Measurements from ENCODE around the gene ZNF496. TPM values are rescaled to one million over a fixed set of nuclear protein-coding genes. Genes with fewer than 3 reads are reported as not detected.

The ZNF496 gene
- total RNA-seq, 1 experiment from 2014 or later, result 66.5 TPM

GRCh38 chr1:247247568-247247967 is 84.1 kb downstream of the ZNF496 start:
- H3K23me2 ChIP-seq (ENCODE audit: insufficient read length, low read depth, low read length, poor library complexity, severe bottlenecking), result no peaks in the 10 kb centered on the region
- H3K4me3 Mint-ChIP-seq, result no peak overlapping the region
- WGBS (ENCODE audit: extremely low coverage, insufficient read length, low lambda C conversion rate), result no CpG with 5 or more reads among the region's 1 CpG

More at GRCh38 chr1:247247568-247247967, 84.1 kb downstream of the ZNF496 start:
- Histone ChIP-seq H2BK5ac (ENCODE audit: insufficient read length, low read length) (no peak overlapping the region), H3K9me3 (ENCODE audit: control insufficient read depth, low read depth, low read length) (no peaks in the 10 kb centered on the region), H3K79me2 (ENCODE audit: insufficient read depth, low read length) (no peaks in the 10 kb centered on the region), H2AFZ (ENCODE audit: low read length) (no peak overlapping the region), H3K4me1 (ENCODE audit: insufficient read depth, low read length) (no peaks in the 10 kb centered on the region), H4K91ac (ENCODE audit: insufficient read length, low read depth, low read length) (no peak overlapping the region), H3K56ac (ENCODE audit: insufficient read length, low read depth, low read length) (no peak overlapping the region), H3K4ac (ENCODE audit: low read depth, low read length) (no peak overlapping the region), H2BK15ac (ENCODE audit: low read depth, low read length) (no peak overlapping the region), H4K8ac (replicated peaks; ENCODE audit: insufficient read length, low read depth, low read length) (no peak overlapping the region), H3K4me2 (ENCODE audit: insufficient read depth, insufficient read length, low read length) (no peak overlapping the region), H3K18ac (ENCODE audit: insufficient read length, low read depth, low read length) (no peak overlapping the region), H3K27ac (ENCODE audit: insufficient read length, low read depth, low read length) (no peak overlapping the region), H3K79me1 (ENCODE audit: insufficient read depth, low read depth, low read length, poor library complexity, severe bottlenecking) (no peaks in the 10 kb centered on the region), H3T11ph (ENCODE audit: low read length) (no peak overlapping the region), H4K20me1 (ENCODE audit: control insufficient read depth, insufficient read depth, insufficient read length) (no peaks in the 10 kb centered on the region), H3K14ac (ENCODE audit: insufficient read depth, low read length) (no peak overlapping the region), H2BK20ac (ENCODE audit: low read depth, low read length, poor library complexity, severe bottlenecking) (no peak overlapping the region), H2BK12ac (ENCODE audit: insufficient read length, low read depth, low read length) (no peak overlapping the region), H3K23ac (ENCODE audit: insufficient read length, low read depth, low read length) (no peak overlapping the region), H2BK120ac (ENCODE audit: low read depth, low read length, poor library complexity, severe bottlenecking) (no peak overlapping the region), H2AK5ac (ENCODE audit: insufficient read length, low read length) (no peak overlapping the region), H3K9ac (ENCODE audit: extremely low read depth, insufficient read length, low read length) (no peak overlapping the region), H4K5ac (ENCODE audit: insufficient read length, low read depth, low read length) (no peak overlapping the region), H3K27me3 (ENCODE audit: insufficient read depth, low read length) (no peaks in the 10 kb centered on the region)
- Mint-ChIP-seq H3K36me3 (ENCODE audit: insufficient read depth in 1 of 3, low read depth in 3 of 3) (peaks cover 0 to 4% (median 0%) of the 10 kb centered on the region in 3 experiments; a peak in 2 of 7 replicates), H3K4me1 (no peaks in the 10 kb centered on the region), H3K9me3 (peaks cover 10 to 13% of the 10 kb centered on the region in 2 experiments), H3K27me3 (ENCODE audit: low read depth) (no peaks in the 10 kb centered on the region; the same call in 1 of the 2 replicates), H3K27ac (no peak overlapping the region)
- no peak for DNase-seq
- TF ChIP-seq CTCF (conservative IDR thresholded peaks at IDR 0.05), result no peak

Other genes with a start within 250 kb of the ZNF496 start
- gene ZNF669, start 227.5 kb downstream of the ZNF496 start, total RNA-seq (2021), result 19.2 and 19.5 TPM in 2 replicates
- 50.6 and 50.9 TPM in 2 replicates for gene ZNF124, start 159.8 kb downstream of the ZNF496 start, total RNA-seq (2021)
- gene VN1R5, start 75.8 kb downstream of the ZNF496 start, total RNA-seq (2021), result not detected in 2 replicates
- not detected in 2 replicates for gene NLRP3, start 84.3 kb upstream of the ZNF496 start, total RNA-seq (2021)
- gene OR2B11, start 126.2 kb upstream of the ZNF496 start, total RNA-seq (2021), result not detected in 2 replicates
- not detected in 2 replicates for gene OR2C3, start 204.6 kb upstream of the ZNF496 start, total RNA-seq (2021)
- gene GCSAML, start 217.3 kb upstream of the ZNF496 start, total RNA-seq (2021), result not detected in 2 replicates

Data from H9 (cell line).